ENCODE results near the gene ZC2HC1B.
A peak's percentile ranks its signal among the peaks of the same experiment; 100 is the strongest.

DNA sequence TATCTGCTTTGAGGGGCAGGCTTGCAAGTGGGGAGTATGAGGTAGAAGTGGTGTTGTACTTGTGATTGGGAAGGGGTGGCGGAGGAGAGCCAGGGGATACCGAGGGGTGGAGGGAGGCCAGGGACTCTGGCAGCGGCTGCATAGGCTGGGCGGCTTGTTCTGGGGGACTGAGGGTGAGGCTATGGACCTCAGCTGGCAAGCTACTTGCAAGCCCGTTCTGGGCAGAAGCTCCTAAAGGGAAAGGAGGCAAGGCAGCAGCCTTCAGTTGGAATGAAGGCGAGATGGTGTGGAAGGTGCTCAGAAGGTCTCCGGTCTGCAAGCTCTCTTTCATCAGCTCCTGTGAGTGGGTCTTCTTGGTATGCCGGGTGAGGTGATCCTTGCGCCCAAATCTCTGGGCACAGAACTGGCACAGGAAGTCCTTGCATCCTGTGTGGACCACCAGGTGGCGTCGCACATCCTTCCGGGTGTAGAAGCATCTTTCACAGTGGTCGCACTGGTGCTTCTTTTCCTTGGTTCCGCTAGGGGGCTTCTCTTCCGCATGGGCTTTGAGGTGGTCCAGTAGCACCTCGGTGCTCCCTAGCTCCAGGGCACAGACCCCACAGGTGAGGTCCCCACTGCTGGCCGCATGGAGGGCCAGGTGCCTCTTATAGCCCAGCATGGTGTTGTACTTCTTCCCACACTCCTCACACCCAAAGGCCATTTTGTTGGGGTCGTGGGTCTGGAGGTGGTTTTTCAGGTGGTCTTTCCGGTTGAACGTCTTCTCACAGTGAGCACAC, 77.8 kb downstream of the ZC2HC1B start:
- TF ChIP-seq, protein P1, sequence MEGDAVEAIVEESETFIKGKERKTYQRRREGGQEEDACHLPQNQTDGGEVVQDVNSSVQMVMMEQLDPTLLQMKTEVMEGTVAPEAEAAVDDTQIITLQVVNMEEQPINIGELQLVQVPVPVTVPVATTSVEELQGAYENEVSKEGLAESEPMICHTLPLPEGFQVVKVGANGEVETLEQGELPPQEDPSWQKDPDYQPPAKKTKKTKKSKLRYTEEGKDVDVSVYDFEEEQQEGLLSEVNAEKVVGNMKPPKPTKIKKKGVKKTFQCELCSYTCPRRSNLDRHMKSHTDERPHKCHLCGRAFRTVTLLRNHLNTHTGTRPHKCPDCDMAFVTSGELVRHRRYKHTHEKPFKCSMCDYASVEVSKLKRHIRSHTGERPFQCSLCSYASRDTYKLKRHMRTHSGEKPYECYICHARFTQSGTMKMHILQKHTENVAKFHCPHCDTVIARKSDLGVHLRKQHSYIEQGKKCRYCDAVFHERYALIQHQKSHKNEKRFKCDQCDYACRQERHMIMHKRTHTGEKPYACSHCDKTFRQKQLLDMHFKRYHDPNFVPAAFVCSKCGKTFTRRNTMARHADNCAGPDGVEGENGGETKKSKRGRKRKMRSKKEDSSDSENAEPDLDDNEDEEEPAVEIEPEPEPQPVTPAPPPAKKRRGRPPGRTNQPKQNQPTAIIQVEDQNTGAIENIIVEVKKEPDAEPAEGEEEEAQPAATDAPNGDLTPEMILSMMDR (IDR thresholded peaks at IDR 0.05; ENCODE audit: insufficient read depth, low read depth, low read length), result peak; percentile 50
- no peak for TF ChIP-seq EZH2 (IDR thresholded peaks at IDR 0.05; ENCODE audit: insufficient read depth, low read length)
